Osteocyte (in vitro differentiated cells): ENCODE data around the gene ERI3. TPM values are rescaled to one million over a fixed set of nuclear protein-coding genes. Genes with fewer than 3 reads are reported as not detected.

Source experiments
- DNase-seq: peaks from one replicate; pipeline ENCODE4 v3.0.0; 2021; ENCODE audit warnings: mixed read lengths; ENCODE audit not compliant: unreplicated experiment; ENCODE audit errors: extremely low spot score
- H3K27ac Mint-ChIP-seq: one replicate; pipeline ENCODE4 v1.8.0; 2021; ENCODE audit warnings: mild to moderate bottlenecking, mixed read lengths; ENCODE audit not compliant: unreplicated experiment
- H3K27me3 Mint-ChIP-seq: one replicate; pipeline ENCODE4 v1.8.0; 2021; ENCODE audit warnings: mixed read lengths; ENCODE audit not compliant: unreplicated experiment
- H3K36me3 Mint-ChIP-seq: one replicate; pipeline ENCODE4 v1.8.0; 2021; ENCODE audit warnings: mixed read lengths; ENCODE audit not compliant: unreplicated experiment
- H3K4me1 Mint-ChIP-seq: one replicate; pipeline ENCODE4 v1.8.0; 2021; ENCODE audit warnings: mixed read lengths; ENCODE audit not compliant: unreplicated experiment
- H3K4me3 Mint-ChIP-seq: one replicate; pipeline ENCODE4 v1.8.0; 2021; ENCODE audit warnings: mild to moderate bottlenecking, moderate library complexity, mixed read lengths; ENCODE audit not compliant: unreplicated experiment
- H3K9me3 Mint-ChIP-seq: one replicate; pipeline ENCODE4 v1.8.0; 2021; ENCODE audit warnings: mixed read lengths; ENCODE audit not compliant: unreplicated experiment
- long read RNA-seq: library from polyadenylated mRNA; unstranded; transcript quantifications from one replicate; pipeline ENCODE4 v2.0.0, GENCODE V29; 2021
- total RNA-seq: library from RNA; stranded (reverse); gene quantifications from 2 replicates; pipeline ENCODE4 v1.2.1, GENCODE V29; 2021
- TF ChIP-seq, protein P1 (sequence below): fragments of 200-600 bp; sonication (generic); IDR thresholded peaks from 2 replicates; pipeline ENCODE4 v1.5.0; 2021; ENCODE audit warnings: antibody characterized with exemption, mild to moderate bottlenecking, moderate library complexity

Gene ERI3, protein sequence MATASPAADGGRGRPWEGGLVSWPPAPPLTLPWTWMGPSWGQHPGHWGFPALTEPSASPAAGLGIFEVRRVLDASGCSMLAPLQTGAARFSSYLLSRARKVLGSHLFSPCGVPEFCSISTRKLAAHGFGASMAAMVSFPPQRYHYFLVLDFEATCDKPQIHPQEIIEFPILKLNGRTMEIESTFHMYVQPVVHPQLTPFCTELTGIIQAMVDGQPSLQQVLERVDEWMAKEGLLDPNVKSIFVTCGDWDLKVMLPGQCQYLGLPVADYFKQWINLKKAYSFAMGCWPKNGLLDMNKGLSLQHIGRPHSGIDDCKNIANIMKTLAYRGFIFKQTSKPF
- 54.3 and 58.6 TPM in 2 replicates for total RNA-seq
- long read RNA-seq, partial matches to known transcripts = 6 of 9 reads
- long read RNA-seq, other reads (novel, unspliced or antisense) = 3 of 9 reads

DNA sequence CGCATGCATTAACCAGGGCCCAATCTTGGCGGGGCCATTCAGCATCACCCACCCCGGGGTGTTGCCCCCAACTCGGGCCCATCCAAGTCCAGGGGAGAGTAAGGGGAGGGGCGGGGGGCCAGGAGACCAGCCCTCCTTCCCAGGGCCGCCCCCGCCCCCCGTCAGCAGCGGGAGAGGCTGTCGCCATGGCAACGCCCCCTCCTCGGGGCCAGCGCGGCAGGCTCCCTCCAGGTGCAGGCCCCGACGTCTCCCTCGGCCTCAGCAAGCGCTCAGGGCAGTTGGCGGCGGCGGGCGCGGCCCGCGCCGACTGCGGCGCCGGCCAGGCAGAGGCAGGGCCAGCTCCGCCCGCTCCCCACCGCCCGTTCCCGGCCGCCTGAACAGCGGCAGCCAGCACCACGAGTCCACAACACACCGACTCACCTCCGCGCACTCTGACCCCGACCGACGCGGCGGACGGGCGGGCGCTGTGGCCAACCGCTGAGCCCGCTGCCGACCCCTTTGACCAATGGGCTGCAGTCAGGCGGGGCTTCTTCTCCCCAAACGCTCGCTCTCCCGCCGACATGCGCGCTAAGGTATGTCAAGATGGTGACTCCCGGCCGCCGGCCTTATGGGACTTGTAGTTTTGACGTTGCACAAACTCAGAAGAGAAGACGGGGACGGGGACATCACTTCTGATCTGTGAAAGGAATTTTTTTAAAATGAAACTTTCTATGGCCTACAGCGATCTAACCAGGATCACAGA is at the start of gene ERI3:
TSS of gene ERI3 (minus strand) at position 418 of the 742 bp plus-strand sequence. CDS start at position 187, 231 bp downstream.
- peak within 1 kb of the TSS; percentile 81 for H3K27ac Mint-ChIP-seq
- DNase-seq = peak; percentile 98
- H3K4me3 Mint-ChIP-seq = peak within 1 kb of the TSS; percentile 89
- peaks cover 29% of the 10 kb centered on the region for H3K4me1 Mint-ChIP-seq
- H3K9me3 Mint-ChIP-seq = no peaks in the 10 kb centered on the region
- no peaks in the 10 kb centered on the region for H3K27me3 Mint-ChIP-seq
- H3K36me3 Mint-ChIP-seq = peaks cover 5% of the 10 kb centered on the region
- TF ChIP-seq, protein P1, sequence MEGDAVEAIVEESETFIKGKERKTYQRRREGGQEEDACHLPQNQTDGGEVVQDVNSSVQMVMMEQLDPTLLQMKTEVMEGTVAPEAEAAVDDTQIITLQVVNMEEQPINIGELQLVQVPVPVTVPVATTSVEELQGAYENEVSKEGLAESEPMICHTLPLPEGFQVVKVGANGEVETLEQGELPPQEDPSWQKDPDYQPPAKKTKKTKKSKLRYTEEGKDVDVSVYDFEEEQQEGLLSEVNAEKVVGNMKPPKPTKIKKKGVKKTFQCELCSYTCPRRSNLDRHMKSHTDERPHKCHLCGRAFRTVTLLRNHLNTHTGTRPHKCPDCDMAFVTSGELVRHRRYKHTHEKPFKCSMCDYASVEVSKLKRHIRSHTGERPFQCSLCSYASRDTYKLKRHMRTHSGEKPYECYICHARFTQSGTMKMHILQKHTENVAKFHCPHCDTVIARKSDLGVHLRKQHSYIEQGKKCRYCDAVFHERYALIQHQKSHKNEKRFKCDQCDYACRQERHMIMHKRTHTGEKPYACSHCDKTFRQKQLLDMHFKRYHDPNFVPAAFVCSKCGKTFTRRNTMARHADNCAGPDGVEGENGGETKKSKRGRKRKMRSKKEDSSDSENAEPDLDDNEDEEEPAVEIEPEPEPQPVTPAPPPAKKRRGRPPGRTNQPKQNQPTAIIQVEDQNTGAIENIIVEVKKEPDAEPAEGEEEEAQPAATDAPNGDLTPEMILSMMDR = no peak

DNA sequence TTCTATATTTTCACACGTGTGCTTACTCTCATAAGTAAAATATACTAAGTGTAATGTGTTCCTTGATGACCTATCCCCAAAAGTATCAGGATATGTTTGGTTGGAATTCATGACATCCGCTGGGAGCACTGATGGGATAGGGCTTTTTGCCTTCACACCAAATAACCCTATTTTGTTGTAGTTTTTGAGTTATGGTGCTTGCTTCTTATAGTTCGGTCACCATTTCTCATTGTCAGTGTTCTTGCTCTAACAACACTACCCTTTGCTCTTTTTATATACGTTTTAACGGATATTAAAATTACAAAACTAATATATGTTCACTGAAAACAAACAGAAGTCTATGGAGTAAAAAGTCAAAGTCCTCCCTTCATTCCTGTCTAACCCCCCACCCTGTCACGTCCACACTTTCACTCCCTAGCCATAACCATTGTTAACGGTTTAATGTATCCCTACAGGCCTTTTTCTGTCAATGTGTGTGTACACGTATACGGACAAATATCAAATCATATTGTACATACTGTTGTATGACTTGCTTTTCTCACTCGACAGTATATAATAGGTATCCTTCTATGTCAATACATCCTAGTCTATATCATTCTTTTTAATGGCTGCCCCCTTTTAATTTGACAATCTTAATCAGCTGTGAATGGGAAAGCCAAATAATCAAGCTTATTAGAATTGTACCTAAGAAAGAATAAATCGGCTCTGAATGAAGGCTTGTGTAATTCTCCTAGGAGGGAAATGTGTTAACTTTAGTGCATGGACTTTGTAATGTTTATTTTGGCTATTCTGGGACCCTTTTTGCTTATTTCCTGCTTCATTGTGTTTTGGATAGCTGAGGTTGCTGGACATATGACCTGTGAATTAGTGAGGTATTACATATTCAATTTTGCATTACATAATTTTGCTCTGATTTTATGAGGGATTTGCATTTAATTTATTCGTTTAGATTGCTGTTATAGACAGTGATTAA is 46.5 kb upstream of the ERI3 start:
- Mint-ChIP-seq H3K4me3 (no peak overlapping the region), H3K9me3 (peaks cover 4% of the 10 kb centered on the region), H3K36me3 (peaks cover 2% of the 10 kb centered on the region), H3K27ac (no peak overlapping the region), H3K27me3 (peaks cover 74% of the 10 kb centered on the region), H3K4me1 (peaks cover 18% of the 10 kb centered on the region)
- TF ChIP-seq, protein P1 = no peak
- DNase-seq = no peak

DNA sequence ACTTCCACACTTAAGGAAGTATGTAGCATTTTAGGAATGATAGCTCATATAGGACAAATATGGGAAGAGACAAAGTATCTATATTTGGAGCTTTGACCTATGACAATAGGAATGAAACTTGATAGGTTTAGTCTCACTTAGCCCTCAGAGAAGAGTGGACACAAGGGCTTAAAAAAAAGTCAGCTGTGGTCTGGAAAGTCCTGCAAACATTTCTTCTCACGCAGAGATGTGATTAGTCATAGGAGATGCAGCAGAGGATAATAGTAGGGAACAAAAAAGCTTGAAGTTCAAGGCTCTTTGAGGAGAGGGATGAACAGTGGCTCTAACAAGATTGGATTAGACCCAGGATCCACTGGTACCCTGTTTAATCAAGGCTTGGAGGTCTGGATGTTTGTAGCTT is 35.2 kb upstream of the ERI3 start:
- Mint-ChIP-seq H3K9me3 (no peaks in the 10 kb centered on the region), H3K27ac (no peak overlapping the region), H3K36me3 (no peaks in the 10 kb centered on the region), H3K27me3 (peaks cover 20% of the 10 kb centered on the region), H3K4me3 (no peak overlapping the region), H3K4me1 (no peaks in the 10 kb centered on the region)
- DNase-seq = no peak
- TF ChIP-seq, protein P1 = no peak

DNA sequence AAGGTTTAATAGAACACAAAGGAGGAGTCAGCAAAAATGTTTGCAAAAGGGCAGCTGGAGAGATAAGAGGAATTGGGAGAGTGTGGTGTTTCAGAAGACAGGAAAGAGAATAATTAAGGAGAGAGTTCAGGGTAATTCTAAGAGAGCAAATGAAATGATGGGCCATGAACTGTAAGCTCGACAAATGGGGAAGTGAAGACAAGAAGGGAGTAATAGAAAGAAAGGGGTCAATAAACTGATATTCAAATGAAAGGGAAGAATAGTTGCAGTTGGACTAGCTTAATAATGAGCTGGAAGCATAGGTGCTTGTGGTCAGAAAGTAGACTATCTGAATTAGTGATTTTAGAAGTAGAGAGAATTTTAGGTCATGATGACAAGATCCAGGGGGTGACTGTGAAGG is 34.4 kb upstream of the ERI3 start:
- no peak overlapping the region for H3K4me3 Mint-ChIP-seq
- peaks cover 23% of the 10 kb centered on the region for H3K27me3 Mint-ChIP-seq
- no peaks in the 10 kb centered on the region for H3K4me1 Mint-ChIP-seq
- no peaks in the 10 kb centered on the region for H3K36me3 Mint-ChIP-seq
- no peaks in the 10 kb centered on the region for H3K9me3 Mint-ChIP-seq
- TF ChIP-seq, protein P1 = no peak
- no peak for DNase-seq
- no peak overlapping the region for H3K27ac Mint-ChIP-seq
